ENCODE measurements around the gene RAMP3.
"Not testable (repeated sequence)": the region's sequence is repeated elsewhere in the genome, so short reads cannot be mapped to it uniquely, and the experiment has no call there.

RAMP3 gene

DNA sequence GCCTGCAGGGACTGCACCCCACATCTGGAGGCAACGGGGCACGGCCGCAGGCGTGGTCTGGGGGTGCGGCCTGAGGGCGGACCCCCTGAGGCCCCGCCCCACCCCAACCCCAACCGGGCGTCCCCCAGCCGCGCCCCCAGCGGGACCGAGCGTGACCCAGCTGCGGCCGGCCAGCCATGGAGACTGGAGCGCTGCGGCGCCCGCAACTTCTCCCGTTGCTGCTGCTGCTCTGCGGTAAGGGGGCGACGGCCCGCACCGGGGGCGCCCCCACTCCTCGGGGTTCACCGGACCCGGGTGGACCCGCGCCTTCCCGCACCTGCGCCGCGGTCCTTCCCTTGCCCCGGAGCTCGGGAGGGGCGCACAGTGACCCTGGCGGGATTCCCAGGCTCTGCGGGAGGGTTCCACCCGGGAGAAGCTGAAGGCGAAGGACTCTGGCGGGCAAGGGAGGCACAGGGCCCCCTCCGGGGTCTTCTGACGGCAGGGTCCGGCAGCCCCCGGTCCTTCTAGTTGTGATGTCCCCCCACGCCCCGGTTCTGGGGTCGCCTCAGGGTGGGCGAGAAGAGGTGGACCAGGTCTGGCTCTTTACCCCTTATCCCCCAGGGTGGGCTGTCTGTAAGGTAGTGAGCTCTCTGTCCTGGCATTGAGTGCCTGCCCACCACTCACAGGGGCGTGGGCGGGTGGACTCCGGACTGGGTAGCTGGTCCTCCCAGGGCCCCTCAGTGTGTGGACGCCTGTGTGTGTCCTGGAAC lies at the start of gene RAMP3:
TSS of gene RAMP3 (plus strand) at position 139 of the 749 bp plus-strand sequence. CDS start at position 177, 38 bp downstream.
- DNase-seq (ENCODE audit: low spot score), result no peak

- no peak for DNase-seq (ENCODE audit: low spot score)
Measured at GRCh38 chr7:45108863-45109262, 48.7 kb upstream of the RAMP3 start.

GRCh38 chr7:45111298-45112223 lies 46.0 kb upstream of the RAMP3 start, which contains the start of gene TBRG4:
Gene TBRG4, minus strand, starts transcription at chr7:45111697. Its CDS starts 2,460 bp downstream, at chr7:45109237.
- peak; percentile 99 for DNase-seq (ENCODE audit: low spot score)

GRCh38 chr7:45112648-45113047 lies 44.9 kb upstream of the RAMP3 start:
- DNase-seq (ENCODE audit: low spot score), result no peak

DNA sequence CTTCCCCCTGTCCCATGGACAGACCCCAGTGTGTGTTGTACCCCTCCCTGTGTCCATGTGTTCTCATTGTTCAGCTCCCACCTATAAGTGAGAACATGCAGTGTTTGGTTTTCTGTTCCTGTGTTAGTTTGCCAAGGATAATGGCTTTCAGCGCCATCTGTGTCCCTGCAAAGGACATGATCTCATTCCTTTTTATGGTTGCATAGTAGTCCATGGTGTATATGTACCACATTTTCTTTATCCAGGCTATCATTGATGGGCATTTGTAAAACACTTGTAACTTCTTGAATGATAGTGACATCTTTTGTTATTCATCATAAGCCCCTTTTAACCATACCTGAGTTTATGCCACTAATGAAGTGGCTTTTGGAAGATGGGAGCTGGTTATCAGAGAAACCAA lies 43.3 kb upstream of the RAMP3 start:
- not testable (repeated sequence) for DNase-seq (ENCODE audit: low spot score)

DNA sequence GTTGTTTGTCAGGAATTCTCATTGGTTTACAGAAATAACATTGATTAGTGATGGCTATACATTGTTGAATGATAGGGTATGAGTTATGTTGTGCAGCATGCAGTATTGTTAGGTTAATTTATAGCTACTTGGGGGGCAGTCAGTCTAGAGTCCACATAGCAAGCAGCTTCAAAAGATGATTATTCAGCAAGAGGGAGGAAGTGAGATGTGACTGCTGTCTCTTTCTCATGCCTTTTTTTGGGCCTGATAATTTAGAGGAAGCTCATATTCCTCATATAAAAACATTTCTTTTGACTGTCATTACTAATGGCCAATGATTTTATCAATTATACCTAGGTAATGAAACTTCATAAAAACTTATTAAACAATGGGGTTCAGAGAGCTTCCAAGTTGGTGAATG lies 42.7 kb upstream of the RAMP3 start:
- no peak for DNase-seq (ENCODE audit: low spot score)

DNA sequence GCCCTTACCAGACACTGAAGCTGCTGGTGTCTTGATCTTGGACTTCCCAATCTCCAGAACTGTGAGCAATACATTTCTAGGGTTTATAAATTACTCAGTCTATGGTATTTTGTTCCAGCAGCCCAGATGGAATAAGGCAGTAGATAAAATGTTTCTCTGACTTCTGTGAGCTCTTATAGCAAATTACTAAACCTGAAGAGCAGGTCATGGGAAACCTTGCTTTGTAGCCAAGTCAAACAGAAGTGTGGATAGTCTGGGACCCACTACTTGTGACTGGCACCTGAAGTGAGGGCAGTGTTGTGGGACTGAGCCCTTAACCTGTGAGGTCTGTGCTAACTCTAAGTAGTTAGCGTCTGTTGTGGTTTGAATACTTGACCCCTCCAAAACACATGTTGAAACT lies 41.5 kb upstream of the RAMP3 start:
- DNase-seq (ENCODE audit: low spot score), result no peak

DNA sequence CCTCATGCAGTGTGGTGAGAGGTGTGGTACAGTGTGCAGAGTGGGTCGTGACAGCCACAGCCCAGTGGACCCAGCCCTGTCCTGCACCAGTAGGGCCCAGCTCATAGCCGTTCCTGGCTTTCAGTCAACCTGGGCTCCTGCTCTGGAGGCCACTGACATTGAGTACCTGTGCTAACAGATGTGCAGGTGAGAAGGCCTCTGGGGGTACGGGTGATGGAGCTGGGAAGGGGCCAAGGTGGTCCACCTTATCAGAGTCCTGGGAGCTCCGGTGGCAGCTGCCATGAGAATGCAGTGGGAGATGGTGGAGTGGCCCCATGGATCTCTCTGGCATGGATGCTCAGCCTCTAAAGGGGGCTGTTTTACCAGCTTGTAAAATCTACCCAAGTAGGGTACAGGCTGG lies 40.0 kb upstream of the RAMP3 start:
- DNase-seq (ENCODE audit: low spot score), result no peak

DNA sequence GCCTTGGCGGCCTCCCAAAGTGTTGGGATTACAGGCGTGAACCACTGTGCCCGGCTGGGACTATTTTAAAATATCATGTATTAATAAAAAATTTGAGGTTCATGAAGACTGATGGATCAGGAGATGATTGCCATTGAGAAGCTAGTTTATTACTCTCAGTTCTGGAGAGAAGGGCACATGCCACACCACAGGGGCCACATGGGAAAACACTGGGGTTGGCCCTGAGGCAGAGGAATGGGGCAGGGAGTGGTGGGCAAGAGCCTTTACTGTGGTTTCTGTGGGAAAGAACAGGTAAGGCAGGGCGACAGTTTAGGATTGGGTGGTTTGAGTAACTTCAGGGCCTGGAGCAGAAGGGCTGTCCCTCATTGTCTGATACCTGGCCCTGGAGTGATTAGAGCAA lies 39.3 kb upstream of the RAMP3 start:
- no peak for DNase-seq (ENCODE audit: low spot score)

GRCh38 chr7:45118889-45119331 lies 38.7 kb upstream of the RAMP3 start:
- peak; percentile 65 for DNase-seq (ENCODE audit: low spot score)

DNA sequence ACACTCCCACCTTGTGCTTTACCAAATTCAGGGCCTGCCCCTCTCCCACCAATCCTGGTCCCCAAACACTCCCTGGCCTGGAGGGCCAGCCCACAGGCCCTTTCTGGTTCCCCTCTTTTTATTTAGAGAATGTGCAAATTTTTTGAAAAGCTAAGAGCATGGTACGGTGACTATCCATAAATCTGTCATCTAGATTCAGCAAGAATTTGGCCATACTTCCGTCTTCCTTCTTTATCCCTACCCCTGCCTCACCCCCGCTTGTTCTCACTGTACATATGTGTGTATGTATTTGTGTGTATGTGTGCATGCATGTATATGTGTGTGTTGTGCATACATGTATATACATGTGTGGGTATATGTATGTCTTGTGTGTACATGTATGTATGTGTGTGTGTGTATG lies 38.0 kb upstream of the RAMP3 start:
- DNase-seq (ENCODE audit: low spot score), result no peak

- DNase-seq (ENCODE audit: low spot score), result no peak
Measured at GRCh38 chr7:45122975-45123860, 34.4 kb upstream of the RAMP3 start.

GRCh38 chr7:45123913-45124710 lies 33.5 kb upstream of the RAMP3 start:
- DNase-seq (ENCODE audit: low spot score), result no peak

- no peak for DNase-seq (ENCODE audit: low spot score)
Measured at GRCh38 chr7:45125193-45125904, 32.2 kb upstream of the RAMP3 start.

DNA sequence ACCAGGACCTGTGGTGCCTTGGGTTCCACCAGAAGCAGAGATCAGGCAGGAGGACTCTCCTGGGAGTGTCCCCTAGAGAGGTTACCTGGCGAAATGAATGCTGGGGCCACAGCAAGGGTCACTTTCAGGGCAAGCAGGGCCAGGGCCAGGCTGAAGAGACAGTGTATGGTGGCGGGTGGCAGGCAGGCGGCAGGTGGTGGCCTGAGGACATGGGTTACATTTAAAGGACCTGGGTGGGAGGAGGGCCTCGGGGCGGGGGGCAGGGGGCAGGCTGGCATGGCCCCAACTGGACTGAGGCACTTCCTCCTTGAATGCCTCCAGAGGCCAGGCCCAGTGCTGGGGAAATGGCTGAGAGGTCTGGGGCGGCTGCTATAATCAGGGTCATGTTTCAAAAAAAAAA lies 31.4 kb upstream of the RAMP3 start:
- DNase-seq (ENCODE audit: low spot score), result no peak

DNA sequence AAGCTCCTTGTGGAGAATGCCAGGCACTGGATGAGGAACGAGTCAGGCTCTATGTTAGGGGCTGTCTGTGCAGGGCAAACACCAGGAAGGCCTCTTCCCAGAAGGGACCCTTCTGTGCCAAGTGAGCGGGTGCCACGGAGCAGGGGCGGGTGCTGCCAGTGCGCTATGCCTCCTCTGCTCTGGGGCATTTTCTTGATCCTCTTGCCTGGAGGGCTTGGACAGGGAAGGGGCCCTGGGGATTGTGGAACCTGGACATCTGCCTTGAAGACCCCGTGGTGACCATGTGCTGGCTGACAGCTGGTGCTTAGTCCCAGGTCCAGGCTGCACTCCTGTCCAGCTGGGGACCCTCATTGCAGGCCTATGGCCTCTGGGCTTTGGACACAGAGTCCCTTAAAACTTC lies 30.7 kb upstream of the RAMP3 start:
- no peak for DNase-seq (ENCODE audit: low spot score)

DNA sequence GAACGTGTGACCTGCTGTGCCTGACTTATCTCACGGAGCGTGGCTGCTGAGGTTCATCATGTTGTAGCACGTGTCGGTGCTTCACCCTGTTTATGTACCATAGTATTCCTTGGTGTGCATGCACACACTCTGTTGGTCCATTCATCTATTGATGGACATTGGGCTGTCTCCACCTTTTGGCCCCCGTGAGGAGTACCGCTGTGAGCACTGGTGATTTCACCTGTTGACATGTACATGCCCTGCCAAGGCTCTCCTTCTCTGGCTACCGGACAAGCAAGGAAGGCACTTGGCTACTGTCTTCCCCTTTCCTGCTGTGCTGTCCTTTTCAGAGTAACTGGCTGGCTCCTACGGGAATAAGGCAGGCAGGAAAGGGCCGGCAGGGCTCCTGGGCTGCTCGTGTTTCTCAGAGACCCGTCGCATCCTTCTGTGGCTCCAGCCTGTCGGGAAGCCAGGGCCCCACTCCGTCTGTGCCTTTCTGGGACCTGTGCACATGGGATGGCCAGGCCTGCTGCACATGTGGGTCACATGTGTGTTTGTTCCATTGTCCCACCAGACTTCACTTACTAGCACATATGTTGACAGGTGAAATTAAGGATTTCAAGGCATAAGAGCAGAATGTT lies 28.3 kb upstream of the RAMP3 start:
- no peak for DNase-seq (ENCODE audit: low spot score)

GRCh38 chr7:45129906-45130305 lies 27.7 kb upstream of the RAMP3 start:
- DNase-seq (ENCODE audit: low spot score), result no peak

- no peak for DNase-seq (ENCODE audit: low spot score)
Measured at GRCh38 chr7:45130910-45131309, 26.7 kb upstream of the RAMP3 start.

- DNase-seq (ENCODE audit: low spot score), result no peak
Measured at GRCh38 chr7:45131891-45132290, 25.7 kb upstream of the RAMP3 start.

Measured in NAMALWA (cell line).